BJ (cell line): ENCODE results near the gene CTSE. TPM values are rescaled to one million over a fixed set of nuclear protein-coding genes. Genes with fewer than 3 reads are reported as not detected.
"Not testable (repeated sequence)": the region's sequence is repeated elsewhere in the genome, so short reads cannot be mapped to it uniquely, and the experiment has no call there.

Experiments
- CTCF ChIA-PET: fragments of 350-600 bp; formaldehyde crosslinking; extraction: SDS; loops from one replicate; lab custom pipeline; 2021; ENCODE audit warnings: antibody characterized with exemption, inconsistent platforms; lab: Yijun Ruan, JAX
- POLR2A ChIA-PET: fragments of 300-600 bp; sonication (Branson Sonifier 250); formaldehyde crosslinking; extraction: SDS; loops from one replicate; lab custom pipeline; 2021; ENCODE audit warnings: antibody characterized with exemption; lab: Charles Lee
- DNase-seq: peaks from one replicate; pipeline ENCODE4 v3.0.0-alpha.2; 2011; ENCODE audit warnings: low read depth
- H3K27me3 ChIP-seq: 2 replicates; pipeline ENCODE4 v1.6.0; 2011; ENCODE audit warnings: low read length; ENCODE audit not compliant: control insufficient read depth, insufficient read depth
- H3K36me3 ChIP-seq: 2 replicates; pipeline ENCODE4 v1.5.1; 2011; ENCODE audit warnings: low read length; ENCODE audit not compliant: control insufficient read depth, insufficient read depth
- H3K4me3 ChIP-seq: 2 replicates; pipeline ENCODE4 v1.5.1; 2011; ENCODE audit warnings: low read depth, mild to moderate bottlenecking, control low read depth, low read length
- polyA plus RNA-seq: library from polyadenylated mRNA; depleted of rRNA; stranded (reverse); fragments of >200 nt; gene quantifications from 2 replicates; pipeline ENCODE4 v1.2.3, GENCODE V29; 2011
- TF ChIP-seq, protein P1 (sequence below): IDR thresholded peaks from 2 replicates; pipeline ENCODE4 v1.5.1; 2011; ENCODE audit warnings: low read depth, mild to moderate bottlenecking, control low read depth, inconsistent platforms, low read length, moderate library complexity; ENCODE audit not compliant: insufficient read depth

The CTSE gene
- polyA plus RNA-seq, 1 experiment = not detected

DNA sequence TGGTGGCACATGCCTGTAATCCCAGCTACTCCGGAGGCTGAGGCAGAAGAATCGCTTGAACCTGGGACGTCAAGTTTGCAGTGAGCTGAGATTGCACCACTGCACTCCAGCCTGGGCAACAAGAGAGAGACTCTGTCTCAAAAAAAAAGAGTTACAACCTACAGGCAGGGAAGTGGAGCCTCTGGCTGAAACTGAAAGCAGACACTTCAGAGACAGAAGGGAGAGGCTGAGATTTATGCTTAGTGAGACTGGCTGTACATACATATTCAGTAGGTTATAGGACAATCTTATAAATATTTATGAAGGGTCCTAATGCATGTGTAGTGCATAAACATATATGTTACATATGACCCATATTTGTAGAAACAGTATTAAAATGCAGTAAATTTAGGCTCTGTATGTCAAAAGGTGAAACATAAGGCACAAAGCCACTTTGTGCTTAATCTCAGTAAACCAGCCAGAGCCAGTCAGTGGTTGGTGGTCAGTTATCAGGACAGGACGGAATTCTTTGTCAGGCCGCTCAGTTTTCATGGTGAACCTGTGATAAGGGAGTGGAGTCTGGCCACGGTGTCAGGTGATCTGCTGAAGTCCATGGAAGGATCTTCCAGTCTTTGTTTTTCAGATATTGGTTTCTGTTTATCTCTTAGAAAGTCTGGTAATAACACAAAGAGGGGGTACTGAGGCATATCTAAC is 42.9 kb upstream of the CTSE start:
- Histone ChIP-seq H3K27me3 (peaks cover 18% of the 10 kb centered on the region), H3K4me3 (no peak overlapping the region), H3K36me3 (no peaks in the 10 kb centered on the region)
- ChIA-PET CTCF (interaction anchor here (0.7 to 0.9 kb wide), 2 partner anchors 13 to 36 kb away, joined by 3 to 4 read pairs; no protein-coding TSS in a partner anchor), POLR2A (no interaction called here)
- no peak for DNase-seq
- TF ChIP-seq, protein P1, sequence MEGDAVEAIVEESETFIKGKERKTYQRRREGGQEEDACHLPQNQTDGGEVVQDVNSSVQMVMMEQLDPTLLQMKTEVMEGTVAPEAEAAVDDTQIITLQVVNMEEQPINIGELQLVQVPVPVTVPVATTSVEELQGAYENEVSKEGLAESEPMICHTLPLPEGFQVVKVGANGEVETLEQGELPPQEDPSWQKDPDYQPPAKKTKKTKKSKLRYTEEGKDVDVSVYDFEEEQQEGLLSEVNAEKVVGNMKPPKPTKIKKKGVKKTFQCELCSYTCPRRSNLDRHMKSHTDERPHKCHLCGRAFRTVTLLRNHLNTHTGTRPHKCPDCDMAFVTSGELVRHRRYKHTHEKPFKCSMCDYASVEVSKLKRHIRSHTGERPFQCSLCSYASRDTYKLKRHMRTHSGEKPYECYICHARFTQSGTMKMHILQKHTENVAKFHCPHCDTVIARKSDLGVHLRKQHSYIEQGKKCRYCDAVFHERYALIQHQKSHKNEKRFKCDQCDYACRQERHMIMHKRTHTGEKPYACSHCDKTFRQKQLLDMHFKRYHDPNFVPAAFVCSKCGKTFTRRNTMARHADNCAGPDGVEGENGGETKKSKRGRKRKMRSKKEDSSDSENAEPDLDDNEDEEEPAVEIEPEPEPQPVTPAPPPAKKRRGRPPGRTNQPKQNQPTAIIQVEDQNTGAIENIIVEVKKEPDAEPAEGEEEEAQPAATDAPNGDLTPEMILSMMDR = no peak

DNA sequence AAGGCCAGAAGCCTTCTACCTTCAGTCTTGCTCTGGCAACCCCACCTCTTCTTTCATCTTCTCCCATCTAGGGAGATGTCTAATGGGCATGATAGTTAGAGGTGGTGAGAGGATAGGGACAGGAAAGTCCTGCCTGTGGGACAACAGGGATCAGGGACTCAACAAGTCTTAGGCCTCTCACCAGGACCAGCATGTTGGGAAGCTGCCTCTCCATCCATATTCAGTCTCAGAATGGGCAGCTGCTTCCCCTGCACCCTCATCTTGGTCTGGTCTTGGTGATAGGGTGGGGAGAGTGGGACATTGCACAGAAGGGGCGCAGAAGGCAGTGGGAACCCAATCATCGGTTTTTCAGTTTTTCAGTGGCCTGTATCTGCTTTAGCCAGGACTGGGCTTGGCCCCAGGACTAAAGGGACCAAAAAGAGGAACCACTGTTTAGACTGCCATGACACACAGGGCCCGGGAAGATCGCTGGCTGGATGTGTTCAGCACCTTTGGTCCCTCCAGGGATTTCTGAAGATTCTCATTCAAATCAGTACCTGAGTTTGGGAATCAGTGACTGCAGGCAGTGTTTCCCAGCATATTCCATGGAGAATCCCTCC is 42.0 kb upstream of the CTSE start:
- no peak for DNase-seq
- TF ChIP-seq, protein P1 = no peak
- CTCF ChIA-PET = no interaction called here
- no peaks in the 10 kb centered on the region for H3K36me3 ChIP-seq
- no peak overlapping the region for H3K4me3 ChIP-seq
- POLR2A ChIA-PET = no interaction called here
- H3K27me3 ChIP-seq = peaks cover 20% of the 10 kb centered on the region

- POLR2A ChIA-PET, H3K4me3 ChIP-seq, H3K36me3 ChIP-seq, CTCF ChIA-PET, DNase-seq: not testable (repeated sequence)
- H3K27me3 ChIP-seq = peaks cover 16% of the 10 kb centered on the region
These were observed 40.8 kb upstream of the CTSE start for GRCh38 chr1:206064501-206064900.

DNA sequence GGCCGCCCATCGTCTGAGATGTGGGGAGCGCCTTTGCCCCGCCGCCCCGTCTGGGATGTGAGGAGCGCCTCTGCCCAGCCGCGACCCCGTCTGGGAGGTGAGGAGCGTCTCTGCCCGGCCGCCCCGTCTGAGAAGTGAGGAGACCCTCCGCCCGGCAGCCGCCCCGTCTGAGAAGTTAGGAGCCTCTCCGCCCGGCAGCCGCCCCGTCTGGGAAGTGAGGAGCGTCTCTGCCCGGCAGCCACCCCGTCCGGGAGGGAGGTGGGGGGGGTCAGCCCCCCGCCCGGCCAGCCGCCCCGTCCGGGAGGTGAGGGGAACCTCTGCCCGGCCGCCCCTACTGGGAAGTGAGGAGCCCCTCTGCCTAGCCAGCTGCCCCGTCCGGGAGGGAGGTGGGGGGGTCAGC is 40.3 kb upstream of the CTSE start:
- DNase-seq, H3K36me3 ChIP-seq, CTCF ChIA-PET, POLR2A ChIA-PET, H3K4me3 ChIP-seq: not testable (repeated sequence)
- H3K27me3 ChIP-seq = peaks cover 18% of the 10 kb centered on the region

DNA sequence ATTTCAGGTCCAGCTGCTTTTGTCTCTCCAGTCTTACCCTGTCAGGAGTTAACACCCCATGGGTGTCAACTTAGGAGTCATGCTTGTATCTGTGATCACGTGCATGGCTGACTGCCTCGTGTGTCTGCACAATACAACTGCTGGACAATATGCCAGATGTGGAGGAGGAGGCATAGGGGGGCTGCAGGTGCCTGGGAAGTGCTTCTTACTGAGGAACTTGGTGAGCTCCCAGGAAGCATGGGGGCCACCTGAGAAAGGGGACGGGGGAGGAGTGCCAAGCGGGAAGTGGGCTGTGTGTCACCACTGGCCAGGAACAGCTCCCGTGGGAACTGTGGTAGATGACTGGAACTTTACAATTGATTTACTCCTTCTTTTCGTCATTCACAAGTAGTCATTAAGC is 38.8 kb upstream of the CTSE start:
- Histone ChIP-seq H3K27me3 (peaks cover 12% of the 10 kb centered on the region), H3K36me3 (no peaks in the 10 kb centered on the region), H3K4me3 (no peak overlapping the region)
- TF ChIP-seq, protein P1 = no peak
- POLR2A ChIA-PET = no interaction called here
- no peak for DNase-seq
- CTCF ChIA-PET = no interaction called here

- TF ChIP-seq, protein P1 = no peak
- POLR2A ChIA-PET = no interaction called here
- H3K4me3 ChIP-seq = no peak overlapping the region
- H3K27me3 ChIP-seq = peaks cover 9% of the 10 kb centered on the region
- H3K36me3 ChIP-seq = no peaks in the 10 kb centered on the region
- CTCF ChIA-PET = interaction anchor here (0.6 to 2.0 kb wide), 3 partner anchors 8 to 77 kb away, joined by 3 to 5 read pairs (median 4); no protein-coding TSS in a partner anchor
- DNase-seq = no peak
These were observed 37.1 kb upstream of the CTSE start for GRCh38 chr1:206060844-206061243.
